ENCODE data around the gene NUP210L. TPM values are rescaled to one million over a fixed set of nuclear protein-coding genes. Genes with fewer than 3 reads are reported as not detected.

Gene NUP210L
- total and polyA plus RNA-seq, 9 of the 15 experiments (the other 6 are each of a cell fraction or from before 2014, with no cell fraction given) = 0.01 to 0.04 TPM; not detected in 7

GRCh38 chr1:153946622-153947241, 208.1 kb downstream of the NUP210L start, which contains the start of gene DENND4B (continued):
- TF ChIP-seq STAG1 (CRISPR knock-in tag; IDR thresholded peaks at IDR 0.05; ENCODE audit: borderline replicate concordance) = no peak
- TF ChIP-seq ZNF384 (IDR thresholded peaks at IDR 0.05; ENCODE audit: low read depth, low read length) = no peak
- no peak for TF ChIP-seq PTTG1 (tag; IDR thresholded peaks at IDR 0.05; ENCODE audit: low read depth)
- no peak for TF ChIP-seq CSDE1 (IDR thresholded peaks at IDR 0.05)
- no peak for TF ChIP-seq NR4A1 (CRISPR knock-in tag; IDR thresholded peaks at IDR 0.05)
- no peak for TF ChIP-seq NR4A1 (tag; IDR thresholded peaks at IDR 0.05)
- no peak for TF ChIP-seq NFXL1 (CRISPR knock-in tag; IDR thresholded peaks at IDR 0.05)
- TF ChIP-seq ZNF76 (CRISPR knock-in tag; IDR thresholded peaks at IDR 0.05; ENCODE audit: borderline replicate concordance) = no peak
- TF ChIP-seq, protein P1, sequence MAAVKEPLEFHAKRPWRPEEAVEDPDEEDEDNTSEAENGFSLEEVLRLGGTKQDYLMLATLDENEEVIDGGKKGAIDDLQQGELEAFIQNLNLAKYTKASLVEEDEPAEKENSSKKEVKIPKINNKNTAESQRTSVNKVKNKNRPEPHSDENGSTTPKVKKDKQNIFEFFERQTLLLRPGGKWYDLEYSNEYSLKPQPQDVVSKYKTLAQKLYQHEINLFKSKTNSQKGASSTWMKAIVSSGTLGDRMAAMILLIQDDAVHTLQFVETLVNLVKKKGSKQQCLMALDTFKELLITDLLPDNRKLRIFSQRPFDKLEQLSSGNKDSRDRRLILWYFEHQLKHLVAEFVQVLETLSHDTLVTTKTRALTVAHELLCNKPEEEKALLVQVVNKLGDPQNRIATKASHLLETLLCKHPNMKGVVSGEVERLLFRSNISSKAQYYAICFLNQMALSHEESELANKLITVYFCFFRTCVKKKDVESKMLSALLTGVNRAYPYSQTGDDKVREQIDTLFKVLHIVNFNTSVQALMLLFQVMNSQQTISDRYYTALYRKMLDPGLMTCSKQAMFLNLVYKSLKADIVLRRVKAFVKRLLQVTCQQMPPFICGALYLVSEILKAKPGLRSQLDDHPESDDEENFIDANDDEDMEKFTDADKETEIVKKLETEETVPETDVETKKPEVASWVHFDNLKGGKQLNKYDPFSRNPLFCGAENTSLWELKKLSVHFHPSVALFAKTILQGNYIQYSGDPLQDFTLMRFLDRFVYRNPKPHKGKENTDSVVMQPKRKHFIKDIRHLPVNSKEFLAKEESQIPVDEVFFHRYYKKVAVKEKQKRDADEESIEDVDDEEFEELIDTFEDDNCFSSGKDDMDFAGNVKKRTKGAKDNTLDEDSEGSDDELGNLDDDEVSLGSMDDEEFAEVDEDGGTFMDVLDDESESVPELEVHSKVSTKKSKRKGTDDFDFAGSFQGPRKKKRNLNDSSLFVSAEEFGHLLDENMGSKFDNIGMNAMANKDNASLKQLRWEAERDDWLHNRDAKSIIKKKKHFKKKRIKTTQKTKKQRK (IDR thresholded peaks at IDR 0.05; ENCODE audit: borderline replicate concordance, low read depth, low read length) = no peak
- no peak for TF ChIP-seq CBX5 (IDR thresholded peaks at IDR 0.05; ENCODE audit: borderline replicate concordance, low read depth)
- no peak for TF ChIP-seq TBP (optimal IDR thresholded peaks at IDR 0.05; ENCODE audit: low read depth, low read length)
- no peak for TF ChIP-seq XRCC3 (IDR thresholded peaks at IDR 0.05)
- TF ChIP-seq BRF1 (IDR thresholded peaks at IDR 0.05; ENCODE audit: borderline replicate concordance, extremely low read depth, insufficient read length) = no peak
- peak; percentile 78 for TF ChIP-seq FIP1L1 (IDR thresholded peaks at IDR 0.05; ENCODE audit: low read depth, low read length, poor library complexity, severe bottlenecking)
- TF ChIP-seq ZNF12 (CRISPR knock-in tag; IDR thresholded peaks at IDR 0.05) = no peak
- TF ChIP-seq, protein P2, sequence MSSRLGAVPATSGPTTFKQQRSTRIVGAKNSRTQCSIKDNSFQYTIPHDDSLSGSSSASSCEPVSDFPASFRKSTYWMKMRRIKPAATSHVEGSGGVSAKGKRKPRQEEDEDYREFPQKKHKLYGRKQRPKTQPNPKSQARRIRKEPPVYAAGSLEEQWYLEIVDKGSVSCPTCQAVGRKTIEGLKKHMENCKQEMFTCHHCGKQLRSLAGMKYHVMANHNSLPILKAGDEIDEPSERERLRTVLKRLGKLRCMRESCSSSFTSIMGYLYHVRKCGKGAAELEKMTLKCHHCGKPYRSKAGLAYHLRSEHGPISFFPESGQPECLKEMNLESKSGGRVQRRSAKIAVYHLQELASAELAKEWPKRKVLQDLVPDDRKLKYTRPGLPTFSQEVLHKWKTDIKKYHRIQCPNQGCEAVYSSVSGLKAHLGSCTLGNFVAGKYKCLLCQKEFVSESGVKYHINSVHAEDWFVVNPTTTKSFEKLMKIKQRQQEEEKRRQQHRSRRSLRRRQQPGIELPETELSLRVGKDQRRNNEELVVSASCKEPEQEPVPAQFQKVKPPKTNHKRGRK (tag; IDR thresholded peaks at IDR 0.05) = no peak
- TF ChIP-seq BHLHE40 (IDR thresholded peaks at IDR 0.05; ENCODE audit: low read length) = peak; percentile 78
- no peak for TF ChIP-seq SMARCB1 (IDR thresholded peaks at IDR 0.05; ENCODE audit: insufficient read length, low read depth)
- TF ChIP-seq ATF1 (CRISPR knock-in tag; IDR thresholded peaks at IDR 0.05) = no peak
- TF ChIP-seq ATF1 (tag; IDR thresholded peaks at IDR 0.05) = no peak
- no peak for TF ChIP-seq COPS2 (conservative IDR thresholded peaks at IDR 0.05)
- no peak for TF ChIP-seq ARID4B (CRISPR knock-in tag; IDR thresholded peaks at IDR 0.05)

All from K562 (cell line).